H1 (cell line): ENCODE data around the gene CCR8. TPM values are rescaled to one million over a fixed set of nuclear protein-coding genes. Genes with fewer than 3 reads are reported as not detected.

ENCODE experiments used
- CTCF ChIA-PET: fragments of 300-600 bp; sonication (Branson Sonifier 250); formaldehyde crosslinking; loops from one replicate; lab custom pipeline; 2021; ENCODE audit not compliant: partially characterized antibody; lab: Charles Lee
- POLR2A ChIA-PET: fragments of 300-600 bp; sonication (Branson Sonifier 250); formaldehyde crosslinking; loops from one replicate; lab custom pipeline; 2021; ENCODE audit warnings: inconsistent platforms; ENCODE audit not compliant: partially characterized antibody; lab: Charles Lee
- DNase-seq, 2 experiments: peaks; one replicate each; pipeline versions ENCODE4 v3.0.0 to v3.0.0-alpha.2; 2010 to 2022; ENCODE audit warnings: low spot score in 2 of 2, low read depth in 1 of 2, mixed read lengths in 1 of 2
- FAIRE-seq: peaks from 2 replicates; lab custom pipeline; 2011; peaks lifted over from hg19 to GRCh38; lab: Jason Lieb, UNC
- H2AFZ ChIP-seq: 2 replicates; pipeline ENCODE4 v1.8.1; 2012; ENCODE audit warnings: low read length, inconsistent platforms
- H2AK5ac ChIP-seq: 2 replicates; pipeline ENCODE4 v1.6.1; 2013; ENCODE audit warnings: low read depth, low read length
- H2BK120ac ChIP-seq: replicated peaks from 2 replicates; pipeline ENCODE3; 2013; ENCODE audit warnings: low read depth, low read length, inconsistent platforms
- H2BK12ac ChIP-seq: 2 replicates; pipeline ENCODE4 v1.6.1; 2013; ENCODE audit warnings: low read depth, low read length
- H2BK15ac ChIP-seq: 2 replicates; pipeline ENCODE4 v1.6.1; 2013; ENCODE audit warnings: low read length
- H2BK20ac ChIP-seq: 2 replicates; pipeline ENCODE4 v1.6.1; 2013; ENCODE audit warnings: low read length
- H2BK5ac ChIP-seq: 2 replicates; pipeline ENCODE4 v1.6.1; 2013; ENCODE audit warnings: low read depth, low read length
- H3K14ac ChIP-seq: 2 replicates; pipeline ENCODE4 v1.6.1; 2013; ENCODE audit warnings: inconsistent platforms; ENCODE audit not compliant: insufficient read length
- H3K18ac ChIP-seq: 2 replicates; pipeline ENCODE4 v1.6.1; 2013; ENCODE audit warnings: low read length; ENCODE audit errors: extremely low read depth
- H3K23ac ChIP-seq: 2 replicates; pipeline ENCODE4 v1.6.1; 2013; ENCODE audit warnings: inconsistent platforms; ENCODE audit not compliant: insufficient read length
- H3K23me2 ChIP-seq: 2 replicates; pipeline ENCODE4 v1.6.1; 2013; ENCODE audit warnings: low read depth, low read length
- H3K27ac ChIP-seq: 2 replicates; pipeline ENCODE4 v1.6.1; 2011; ENCODE audit warnings: low read depth, low read length, inconsistent platforms
- H3K27me3 ChIP-seq, 4 experiments: replicated peaks in 1 of 4; 1 replicate in 1 of 4; 2 replicates in 3 of 4; pipeline versions ENCODE4 v1.6.1 to v1.8.1; 2011 to 2013; ENCODE audit warnings: low read length in 3 of 4, mild to moderate bottlenecking in 3 of 4, inconsistent platforms in 2 of 4, mixed read lengths in 2 of 4, moderate library complexity in 1 of 4; ENCODE audit not compliant: control insufficient read depth in 3 of 4, insufficient read depth in 3 of 4; ENCODE audit errors: extremely low read depth in 1 of 4
- H3K36me3 ChIP-seq, 4 experiments: 2 replicates each; pipeline versions ENCODE4 v1.6.1 to v1.8.1; 2011 to 2013; ENCODE audit warnings: mild to moderate bottlenecking in 4 of 4, low read length in 3 of 4, moderate library complexity in 2 of 4, control low read depth in 1 of 4, inconsistent platforms in 1 of 4; ENCODE audit not compliant: insufficient read depth in 4 of 4, control insufficient read depth in 2 of 4
- H3K4ac ChIP-seq: replicated peaks from 2 replicates; pipeline ENCODE3; 2013; ENCODE audit warnings: low read length, low read depth, mixed read lengths, inconsistent platforms; ENCODE audit not compliant: insufficient read length
- H3K4me1 ChIP-seq, 4 experiments: replicated peaks in 1 of 4; 1 replicate in 1 of 4; 2 replicates in 3 of 4; pipeline versions ENCODE4 v1.6.1 to v1.8.1; 2011 to 2013; ENCODE audit warnings: low read length in 3 of 4, inconsistent platforms in 2 of 4, mixed read lengths in 1 of 4; ENCODE audit not compliant: insufficient read depth in 4 of 4, control insufficient read depth in 3 of 4
- H3K4me2 ChIP-seq, 2 experiments: 2 replicates each; pipeline versions ENCODE4 v1.6.1 to v1.8.1; 2011 to 2013; ENCODE audit warnings: low read depth in 2 of 2, low read length in 2 of 2, control low read depth in 1 of 2, inconsistent platforms in 1 of 2, mild to moderate bottlenecking in 1 of 2; ENCODE audit not compliant: insufficient read depth in 1 of 2
- H3K4me3 ChIP-seq, 4 experiments: fragments of 200-600, 300-600 bp in 1 of 4; sonication (generic), shearing (Covaris generic), sonication (Bioruptor Twin) in 1 of 4; 2 replicates each; pipeline versions ENCODE4 v1.5.1 to v1.8.1; 2011 to 2016; ENCODE audit warnings: low read length in 4 of 4, low read depth in 3 of 4, control low read depth in 2 of 4, inconsistent platforms in 2 of 4, mild to moderate bottlenecking in 2 of 4, mixed read lengths in 1 of 4, moderate library complexity in 1 of 4; ENCODE audit not compliant: insufficient read depth in 2 of 4; ENCODE audit errors: extremely low read depth in 1 of 4
- H3K56ac ChIP-seq: replicated peaks from 2 replicates; pipeline ENCODE3; 2013; ENCODE audit warnings: low read depth, mild to moderate bottlenecking, mixed read lengths, low read length, inconsistent platforms; ENCODE audit not compliant: insufficient read length
- H3K79me1 ChIP-seq: 2 replicates; pipeline ENCODE4 v1.6.1; 2013; ENCODE audit warnings: low read depth, low read length, control low read depth
- H3K79me2 ChIP-seq, 2 experiments: 2 replicates each; pipeline versions ENCODE4 v1.6.1 to v1.8.1; 2012 to 2013; ENCODE audit warnings: low read length in 2 of 2, mild to moderate bottlenecking in 2 of 2, inconsistent platforms in 1 of 2; ENCODE audit not compliant: insufficient read depth in 2 of 2, control insufficient read depth in 1 of 2
- H3K9ac ChIP-seq, 4 experiments: replicated peaks in 1 of 4; 1 replicate in 1 of 4; 2 replicates in 3 of 4; pipeline versions ENCODE4 v1.6.1 to v1.8.1; 2011 to 2013; ENCODE audit warnings: low read depth in 3 of 4, low read length in 3 of 4, control low read depth in 2 of 4, mild to moderate bottlenecking in 2 of 4, moderate library complexity in 2 of 4, inconsistent platforms in 1 of 4; ENCODE audit errors: extremely low read depth in 1 of 4
- H3K9me3 ChIP-seq, 2 experiments: 2 replicates each; pipeline versions ENCODE4 v1.6.1 to v1.8.1; 2012 to 2013; ENCODE audit warnings: mild to moderate bottlenecking in 2 of 2, moderate library complexity in 2 of 2, control low read depth in 1 of 2, inconsistent platforms in 1 of 2, low read depth in 1 of 2, low read length in 1 of 2, mixed read lengths in 1 of 2; ENCODE audit not compliant: insufficient read depth in 2 of 2
- H4K20me1 ChIP-seq, 2 experiments: replicated peaks in 1 of 2; 2 replicates each; pipeline versions ENCODE3 to v1.8.1; 2011 to 2013; ENCODE audit warnings: inconsistent platforms in 2 of 2, low read length in 2 of 2, mild to moderate bottlenecking in 1 of 2; ENCODE audit not compliant: insufficient read depth in 2 of 2, control insufficient read depth in 1 of 2
- H4K5ac ChIP-seq: 2 replicates; pipeline ENCODE4 v1.6.1; 2013; ENCODE audit warnings: low read length, low read depth, mixed read lengths, inconsistent platforms; ENCODE audit not compliant: insufficient read length
- H4K8ac ChIP-seq: 2 replicates; pipeline ENCODE4 v1.8.0; 2013; ENCODE audit warnings: mild to moderate bottlenecking, moderate library complexity, low read length, inconsistent platforms; ENCODE audit not compliant: insufficient read depth; ENCODE audit errors: extremely low read depth
- H4K91ac ChIP-seq: replicated peaks from 2 replicates; pipeline ENCODE3; 2013; ENCODE audit warnings: low read length, mixed read lengths, inconsistent platforms; ENCODE audit not compliant: insufficient read length
- ATF2 ChIP-seq: IDR thresholded peaks from 2 replicates; pipeline ENCODE4 v1.6.1; 2012; ENCODE audit warnings: low read length, inconsistent platforms
- CREB1 ChIP-seq: IDR thresholded peaks from 2 replicates; pipeline ENCODE4 v1.6.1; 2012; ENCODE audit warnings: inconsistent platforms
- CTBP2 ChIP-seq: IDR thresholded peaks from 2 replicates; pipeline ENCODE4 v1.7.0; 2011; ENCODE audit warnings: borderline replicate concordance, mild to moderate bottlenecking, moderate library complexity, mixed read lengths, low read length; ENCODE audit not compliant: insufficient read depth, insufficient read length
- FOSL1 ChIP-seq: IDR thresholded peaks from 2 replicates; pipeline ENCODE4 v1.6.1; 2011; ENCODE audit warnings: mild to moderate bottlenecking, low read depth, low read length, moderate library complexity; ENCODE audit not compliant: insufficient read depth
- GTF2F1 ChIP-seq: IDR thresholded peaks from 2 replicates; pipeline ENCODE4 v1.6.1; 2012; ENCODE audit warnings: low read depth, low read length, improper control_type of control experiment, borderline replicate concordance
- KDM5A ChIP-seq: fragments of 200-600 bp; IDR thresholded peaks from 2 replicates; pipeline ENCODE4 v1.7.1; 2012; ENCODE audit warnings: mild to moderate bottlenecking, low read length, inconsistent platforms, mixed read lengths
- PHF8 ChIP-seq: fragments of 200-600 bp; sonication (generic); conservative IDR thresholded peaks from 2 replicates; pipeline ENCODE4 v1.7.1; 2012; ENCODE audit warnings: low read depth, mild to moderate bottlenecking, inconsistent platforms, low read length, moderate library complexity
- RFX5 ChIP-seq: IDR thresholded peaks from 2 replicates; pipeline ENCODE4 v1.6.1; 2011; ENCODE audit warnings: low read depth, low read length, improper control_type of control experiment, borderline replicate concordance
- SIN3A ChIP-seq, 2 experiments: IDR thresholded peaks in 1 of 2; conservative IDR thresholded peaks in 1 of 2; 2 replicates each; pipeline ENCODE4 v1.6.1; 2011 to 2012; ENCODE audit warnings: low read length in 2 of 2, improper control_type of control experiment in 1 of 2, low read depth in 1 of 2, mild to moderate bottlenecking in 1 of 2
- SP1 ChIP-seq: IDR thresholded peaks from 2 replicates; pipeline ENCODE4 v1.6.1; 2011; ENCODE audit warnings: low read depth, low read length
- SP2 ChIP-seq: IDR thresholded peaks from 2 replicates; pipeline ENCODE4 v1.6.1; 2012; ENCODE audit warnings: mild to moderate bottlenecking, low read length, inconsistent platforms
- SP4 ChIP-seq: IDR thresholded peaks from 2 replicates; pipeline ENCODE4 v1.6.1; 2012; ENCODE audit warnings: low read length, inconsistent platforms
- SUZ12 ChIP-seq: fragments of 200-600 bp; sonication (generic); IDR thresholded peaks from 2 replicates; pipeline ENCODE4 v1.6.1; 2012; ENCODE audit warnings: mild to moderate bottlenecking, inconsistent platforms, low read length, moderate library complexity, mixed read lengths
- TCF12 ChIP-seq: IDR thresholded peaks from 2 replicates; pipeline ENCODE4 v1.6.1; 2011; ENCODE audit warnings: low read depth, mild to moderate bottlenecking, low read length
- WGBS, 2 experiments: shearing (Covaris generic) in 1 of 2; methylation state at CpG; one replicate each; pipeline versions ENCODE4 v1.1.6 to v1.1.7; 2013 to 2015; ENCODE audit warnings: low lambda C conversion rate in 2 of 2, mixed read lengths in 2 of 2, inconsistent platforms in 1 of 2, low coverage in 1 of 2, missing lambda C conversion rate in 1 of 2; ENCODE audit not compliant: insufficient replicate concordance in 2 of 2, insufficient coverage in 1 of 2, insufficient read length in 1 of 2; ENCODE audit errors: extremely low coverage in 1 of 2, missing lambda C conversion rate in 1 of 2; 5-methylcytosine and 5-hydroxymethylcytosine counted together
- polyA plus RNA-seq, 7 experiments: library from polyadenylated mRNA; depleted of rRNA in 3 of 7; stranded (reverse) in 5 of 7; unstranded in 2 of 7; fragments of >200 nt in 5 of 7; fragments of 200-250 nt in 2 of 7; gene quantifications; 1 replicate in 5 of 7; 2 replicates in 1 of 7; 4 replicates in 1 of 7; pipeline versions ENCODE4 v1.2.1 to v1.2.3, GENCODE V29; 2011 to 2013; ENCODE audit warnings: missing spikeins in 2 of 7, mixed read lengths in 2 of 7
- total RNA-seq: library from RNA; stranded (reverse); fragmentation: NEBNext Ultra II Directional; extraction: Animal tissue kit (Norgen Biotek cat#: 25700); gene quantifications from 2 replicates; pipeline ENCODE4 v1.2.1, GENCODE V29; 2021

CCR8 gene
- total and polyA plus RNA-seq, 2 of the 8 experiments (the other 6 are each of a cell fraction or from before 2014, with no cell fraction given), result 0.35 TPM; not detected in 1

GRCh38 chr3:39325236-39325635 lies 4.3 kb upstream of the CCR8 start:
- POLR2A ChIA-PET, result no interaction called here
- TF ChIP-seq KDM5A (no peak), ATF2 (no peak), SIN3A (conservative IDR thresholded peaks at IDR 0.05 in 1 of 2, IDR thresholded peaks at IDR 0.05 in 1 of 2; ENCODE audit: low read depth in 1 of 2, low read length in 2 of 2) (no peak), FOSL1 (no peak), CTBP2 (no peak), SP1 (no peak), SP4 (no peak), CREB1 (no peak), PHF8 (no peak), GTF2F1 (no peak), SP2 (no peak), SUZ12 (no peak), TCF12 (no peak), RFX5 (no peak)
- TF ChIP-seq, all 59 proteins: peak for 0

More at GRCh38 chr3:39325236-39325635, 4.3 kb upstream of the CCR8 start:
- Histone ChIP-seq H4K8ac (no peak overlapping the region), H3K27me3 (no peaks in the 10 kb centered on the region), H3K4me1 (peaks cover 0 to 3% (median 0%) of the 10 kb centered on the region in 4 experiments; a peak in 2 of 7 replicates), H3K27ac (no peak overlapping the region), H3K14ac (no peak overlapping the region), H4K5ac (no peak overlapping the region), H4K20me1 (no peaks in the 10 kb centered on the region), H2BK120ac (no peak overlapping the region), H3K9ac (no peak overlapping the region), H3K56ac (no peak overlapping the region), H2BK5ac (no peak overlapping the region), H3K79me2 (no peaks in the 10 kb centered on the region), H3K79me1 (no peaks in the 10 kb centered on the region), H2BK12ac (no peak overlapping the region), H3K4ac (no peak overlapping the region), H3K4me2 (no peak overlapping the region), H3K18ac (no peak overlapping the region), H2BK15ac (no peak overlapping the region), H3K4me3 (no peak overlapping the region), H4K91ac (no peak overlapping the region), H2AK5ac (no peak overlapping the region), H3K9me3 (no peaks in the 10 kb centered on the region), H3K36me3 (no peaks in the 10 kb centered on the region), H2BK20ac (no peak overlapping the region), H3K23me2 (no peaks in the 10 kb centered on the region), H2AFZ (no peak overlapping the region), H3K23ac (no peak overlapping the region)
- CTCF ChIA-PET, result no interaction called here
- FAIRE-seq (no peak), DNase-seq (no peak)
- WGBS, 2 experiments, result 96% methylated on average over 2 of the region's 2 CpGs; no CpG with 5 or more reads in 1 of the 2 experiments
